Sigmoid colon (tissue), 4 donors: ENCODE data around the gene ESR2.

Source experiments
- CTCF ChIP-seq, 4 experiments: fragments of 450-650 bp in 3 of 4; fragments of 200-600 bp in 1 of 4; IDR thresholded peaks; one replicate each; pipeline ENCODE4 v1.5.1; 2016 to 2019; ENCODE audit warnings: antibody characterized with exemption in 4 of 4, mild to moderate bottlenecking in 3 of 4, moderate library complexity in 2 of 4
- POLR2A ChIP-seq, 2 donors: fragments of 450-650 bp; IDR thresholded peaks; one replicate each; pipeline ENCODE4 v1.6.1; 2016; ENCODE audit warnings: antibody characterized with exemption in 2 of 2, mild to moderate bottlenecking in 2 of 2, moderate library complexity in 2 of 2
- POLR2AphosphoS5 ChIP-seq, 4 donors: sonication (generic); formaldehyde crosslinking; IDR thresholded peaks; one replicate each; pipeline ENCODE4 v1.6.1; 2017; ENCODE audit warnings: antibody characterized with exemption in 4 of 4

DNA sequence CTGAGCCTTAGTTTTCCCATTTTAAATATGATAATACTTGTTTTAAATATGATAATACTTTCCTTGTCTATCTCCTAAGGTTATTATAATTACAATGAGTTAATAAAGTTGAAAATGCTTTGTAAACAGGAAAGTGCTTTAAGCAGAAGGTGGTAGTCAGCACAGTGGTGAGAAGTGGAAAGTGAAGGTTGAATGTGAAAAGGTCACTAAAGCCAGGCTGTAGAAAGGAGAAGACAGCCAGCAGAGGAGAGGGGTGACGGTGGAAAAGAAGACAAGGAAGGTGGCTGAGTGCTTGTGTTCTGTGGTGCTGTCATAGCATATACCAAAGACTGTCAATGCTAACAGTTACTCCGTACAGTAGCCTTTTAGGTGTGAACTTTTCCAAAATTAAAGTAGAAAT lies 117.8 kb downstream of the ESR2 start:
- TF ChIP-seq CTCF (IDR thresholded peaks at IDR 0.05) (no peak), POLR2AphosphoS5 (IDR thresholded peaks at IDR 0.05) (no peak), POLR2A (IDR thresholded peaks at IDR 0.05) (no peak)
